ENCODE measurements around the gene CUX1.

DNA sequence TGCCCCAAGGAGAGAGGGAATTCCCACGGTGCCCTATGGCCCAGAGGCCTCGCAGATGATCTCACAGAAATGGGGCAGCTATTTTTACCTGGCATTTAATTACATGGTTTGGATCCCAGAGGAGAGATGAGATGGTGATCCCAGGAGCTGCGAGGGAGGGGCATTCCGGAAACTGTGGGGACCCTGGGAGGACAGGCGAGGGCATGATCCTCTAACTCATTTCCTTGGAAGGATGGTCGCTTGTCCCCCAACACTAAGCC is 478.7 kb downstream of the CUX1 start:
- TF ChIP-seq POLR2AphosphoS5 (IDR thresholded peaks at IDR 0.05; ENCODE audit: low read depth, low read length) (no peak), POLR2A (IDR thresholded peaks at IDR 0.05; ENCODE audit: low read depth, low read length) (no peak)

Data from GM12892 (cell line).